HEK293 (cell line): ENCODE measurements around the gene COG8.
A peak's percentile ranks its signal among the peaks of the same experiment; 100 is the strongest.

Source experiments
- CTCF ChIA-PET: fragments of 350-600 bp; formaldehyde crosslinking; extraction: SDS; loops from one replicate; lab custom pipeline; 2021; ENCODE audit warnings: antibody characterized with exemption; lab: Yijun Ruan, JAX
- POLR2A ChIA-PET: fragments of 300-600 bp; formaldehyde crosslinking; extraction: SDS; loops from one replicate; lab custom pipeline; 2020; ENCODE audit warnings: antibody characterized with exemption, inconsistent platforms; lab: Yijun Ruan, JAX
- H3K27ac ChIP-seq: fragments of 200-500 bp; sonication (Bioruptor generic); 2 replicates; pipeline ENCODE4 v1.5.1; 2014; ENCODE audit warnings: low read depth, low read length, control low read depth, inconsistent platforms; ENCODE audit errors: extremely low read depth
- H3K36me3 ChIP-seq, 2 experiments: fragments of 200-500 bp in 1 of 2; sonication (Bioruptor generic) in 1 of 2; 1 replicate in 1 of 2; 2 replicates in 1 of 2; pipeline ENCODE4 v1.5.1; 2014 to 2017; ENCODE audit warnings: inconsistent platforms in 2 of 2, low read length in 2 of 2; ENCODE audit not compliant: control insufficient read depth in 2 of 2, insufficient read depth in 1 of 2
- H3K4me1 ChIP-seq: fragments of 200-500 bp; sonication (Bioruptor generic); 2 replicates; pipeline ENCODE4 v1.5.1; 2014; ENCODE audit warnings: mild to moderate bottlenecking, low read length, inconsistent platforms; ENCODE audit not compliant: control insufficient read depth, insufficient read depth
- H3K4me3 ChIP-seq: 2 replicates; pipeline ENCODE4 v1.5.1; 2011; ENCODE audit warnings: low read depth, mild to moderate bottlenecking, control low read depth, low read length, moderate library complexity
- H3K9me3 ChIP-seq: fragments of 200-500 bp; sonication (Bioruptor generic); 2 replicates; pipeline ENCODE4 v1.5.1; 2014; ENCODE audit warnings: low read depth, low read length, inconsistent platforms; ENCODE audit not compliant: control insufficient read depth, insufficient read depth
- ATF2 ChIP-seq: fragments of 450-650 bp; formaldehyde crosslinking; IDR thresholded peaks from 2 replicates; pipeline ENCODE4 v1.5.1; 2016; ENCODE audit warnings: missing biosample characterization, missing genetic modification characterization, low read depth
- CTCF ChIP-seq: fragments of 450-650 bp; formaldehyde crosslinking; IDR thresholded peaks from 2 replicates; pipeline ENCODE4 v1.5.1; 2016; ENCODE audit warnings: missing biosample characterization, missing genetic modification characterization
- GLIS2 ChIP-seq: fragments of 450-650 bp; formaldehyde crosslinking; IDR thresholded peaks from 2 replicates; pipeline ENCODE4 v1.5.1; 2016; ENCODE audit warnings: missing biosample characterization, missing genetic modification characterization
- PBX3 ChIP-seq: sonication (generic); formaldehyde crosslinking; IDR thresholded peaks from 2 replicates; pipeline ENCODE4 v1.8.1; 2022; ENCODE audit warnings: mild to moderate bottlenecking, moderate library complexity, missing genetic modification reagents
- SCRT1 ChIP-seq: fragments of 450-650 bp; formaldehyde crosslinking; IDR thresholded peaks from 2 replicates; pipeline ENCODE4 v1.5.1; 2016; ENCODE audit warnings: missing biosample characterization, missing genetic modification characterization, borderline replicate concordance
- SCRT2 ChIP-seq: fragments of 450-650 bp; formaldehyde crosslinking; IDR thresholded peaks from 2 replicates; pipeline ENCODE4 v1.5.1; 2016; ENCODE audit warnings: missing biosample characterization, missing genetic modification characterization
- YY1 ChIP-seq: fragments of 450-650 bp; formaldehyde crosslinking; IDR thresholded peaks from 2 replicates; pipeline ENCODE4 v1.5.1; 2018; ENCODE audit warnings: missing biosample characterization, missing genetic modification characterization
- ZFP41 ChIP-seq: fragments of 450-650 bp; formaldehyde crosslinking; IDR thresholded peaks from 2 replicates; pipeline ENCODE4 v1.5.1; 2016; ENCODE audit warnings: missing biosample characterization, missing genetic modification characterization, borderline replicate concordance
- ZNF211 ChIP-seq: fragments of 450-650 bp; formaldehyde crosslinking; IDR thresholded peaks from 2 replicates; pipeline ENCODE4 v1.5.1; 2016; ENCODE audit warnings: low read depth, missing biosample characterization, missing genetic modification characterization
- ZNF248 ChIP-seq: fragments of 450-650 bp; formaldehyde crosslinking; IDR thresholded peaks from 2 replicates; pipeline ENCODE4 v1.5.1; 2017; ENCODE audit warnings: missing biosample characterization, missing genetic modification characterization
- ZNF274 ChIP-seq, 2 experiments: fragments of 200-500 bp in 1 of 2; fragments of 450-650 bp in 1 of 2; sonication (Bioruptor generic) in 1 of 2; formaldehyde crosslinking in 1 of 2; IDR thresholded peaks; 2 replicates each; pipeline versions ENCODE4 v1.5.1 to v1.6.1; 2014 to 2016; ENCODE audit warnings: borderline replicate concordance in 1 of 2, inconsistent platforms in 1 of 2, low read length in 1 of 2, missing biosample characterization in 1 of 2, missing genetic modification characterization in 1 of 2
- ZNF521 ChIP-seq: fragments of 450-650 bp; formaldehyde crosslinking; IDR thresholded peaks from 2 replicates; pipeline ENCODE4 v1.5.1; 2017; ENCODE audit warnings: missing biosample characterization, mild to moderate bottlenecking, missing genetic modification characterization
- ZNF629 ChIP-seq: fragments of 450-650 bp; formaldehyde crosslinking; IDR thresholded peaks from 2 replicates; pipeline ENCODE4 v1.5.1; 2017; ENCODE audit warnings: missing biosample characterization, missing genetic modification characterization
- ZNF645 ChIP-seq: fragments of 450-650 bp; formaldehyde crosslinking; IDR thresholded peaks from 2 replicates; pipeline ENCODE4; 2016; ENCODE audit warnings: missing biosample characterization, missing genetic modification characterization
- ZSCAN30 ChIP-seq: fragments of 450-650 bp; IDR thresholded peaks from 2 replicates; pipeline ENCODE4 v1.5.1; 2018; ENCODE audit warnings: missing biosample characterization, mild to moderate bottlenecking, missing genetic modification characterization, moderate library complexity

The COG8 gene

GRCh38 chr16:69386596-69386995, 47.2 kb upstream of the COG8 start:
- POLR2A ChIA-PET, result interaction anchor here (1.0 to 1.2 kb wide), 2 partner anchors 9 to 18 kb away, joined by 3 to 4 read pairs; no protein-coding TSS in a partner anchor
- no peak for TF ChIP-seq ZNF521 (tag by site-specific recombination)
- TF ChIP-seq ZNF211 (tag by site-specific recombination), result no peak
- TF ChIP-seq GLIS2, result no peak
- TF ChIP-seq ZNF274 (IDR thresholded peaks at IDR 0.05; ENCODE audit: low read length), result no peak
- TF ChIP-seq ZNF274 (tag by site-specific recombination; IDR thresholded peaks at IDR 0.05; ENCODE audit: borderline replicate concordance), result no peak
- no peak for TF ChIP-seq ZSCAN30 (tag by site-specific recombination)
- TF ChIP-seq ZFP41, result no peak
- TF ChIP-seq PBX3 (CRISPR knock-in tag), result no peak
- Histone ChIP-seq H3K4me1 (no peaks in the 10 kb centered on the region), H3K4me3 (no peak overlapping the region), H3K36me3 (peaks cover 8 to 29% of the 10 kb centered on the region in 2 experiments), H3K27ac (no peak overlapping the region), H3K9me3 (no peaks in the 10 kb centered on the region)
- CTCF ChIA-PET, result interaction anchor here (1.9 kb wide), 1 partner anchor 9 kb away, joined by 5 read pairs; no protein-coding TSS in a partner anchor

DNA sequence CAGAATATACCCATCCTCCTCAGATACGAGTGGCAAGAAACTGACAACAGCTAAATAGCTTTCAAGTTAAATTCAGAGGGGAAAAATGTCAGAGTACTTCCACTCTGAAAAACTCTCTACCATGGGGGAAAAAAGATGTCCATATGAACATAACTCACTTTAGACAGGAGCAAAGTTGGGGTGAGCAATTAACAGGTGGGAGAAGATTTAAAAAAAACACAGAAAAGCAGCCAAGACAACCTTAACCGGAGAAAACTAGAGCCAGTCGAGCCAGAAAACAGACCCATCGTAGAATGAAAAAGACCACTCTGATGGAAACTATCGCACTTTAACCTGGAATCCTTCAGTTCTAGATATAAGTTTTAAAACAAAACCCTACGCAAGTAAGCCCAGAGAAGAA, 45.6 kb upstream of the COG8 start:
- peak; percentile 56 for TF ChIP-seq SCRT2
- no peak for TF ChIP-seq ZNF248 (tag by site-specific recombination)
- TF ChIP-seq SCRT1 (tag by site-specific recombination), result no peak
- no peak for TF ChIP-seq YY1 (tag by site-specific recombination)
- TF ChIP-seq ZNF629 (tag by site-specific recombination), result no peak
- Histone ChIP-seq H3K9me3 (no peaks in the 10 kb centered on the region), H3K36me3 (peaks cover 23 to 41% of the 10 kb centered on the region in 2 experiments), H3K27ac (peak overlapping the region; percentile 91), H3K4me3 (peak overlapping the region; percentile 81), H3K4me1 (no peaks in the 10 kb centered on the region)
- CTCF ChIA-PET, result interaction anchor here (0.5 to 1.1 kb wide), 2 partner anchors 8 to 11 kb away, joined by 3 to 5 read pairs; no protein-coding TSS in a partner anchor
- POLR2A ChIA-PET, result interaction anchor here (0.6 kb wide), 1 partner anchor 351 kb away, joined by 3 read pairs; no protein-coding TSS in a partner anchor

- Histone ChIP-seq H3K9me3 (no peaks in the 10 kb centered on the region), H3K4me1 (no peaks in the 10 kb centered on the region), H3K36me3 (peaks cover 38 to 65% of the 10 kb centered on the region in 2 experiments), H3K27ac (peak overlapping the region; percentile 27; the same call in 1 of the 2 replicates), H3K4me3 (no peak overlapping the region)
- TF ChIP-seq ZNF645 (no peak), CTCF (tag by site-specific recombination) (no peak), ATF2 (tag by site-specific recombination) (no peak)
- ChIA-PET POLR2A (no interaction called here), CTCF (interaction anchor here (0.9 kb wide), 1 partner anchor 12 kb away, joined by 4 read pairs; no protein-coding TSS in a partner anchor)
Observed at GRCh38 chr16:69382421-69382820, 43.1 kb upstream of the COG8 start.
